ENCODE results near the gene CYB5B. TPM values are rescaled to one million over a fixed set of nuclear protein-coding genes. Genes with fewer than 3 reads are reported as not detected.

CYB5B gene
- polyA plus RNA-seq, 3 donors = 32.3 to 90.4 (median 84.9) TPM

- intact Hi-C loops (cut with micrococcal nuclease) = loop anchor here in 1 of 2 donors (5.0 kb wide), 1 partner anchor 43 kb away; no protein-coding TSS in a partner anchor
- Histone ChIP-seq H4K20me1 (ENCODE audit: insufficient read depth, low read length) (no peaks in the 10 kb centered on the region), H3K9ac (ENCODE audit: insufficient read depth, low read length, poor library complexity, severe bottlenecking) (no peak overlapping the region), H3K4me1 (ENCODE audit: control insufficient read depth in 1 of 2, insufficient read depth in 2 of 2, low read length in 2 of 2) (peaks cover 6 to 9% of the 10 kb centered on the region in 2 donors), H3K79me2 (ENCODE audit: insufficient read depth, low read length) (no peaks in the 10 kb centered on the region), H3K36me3 (replicated peaks in 1 of 2; ENCODE audit: control insufficient read depth in 1 of 2, insufficient read depth in 2 of 2, low read length in 2 of 2) (no peaks in the 10 kb centered on the region), H3K9me3 (replicated peaks in 1 of 2; ENCODE audit: control insufficient read depth in 1 of 2, insufficient read depth in 1 of 2, low read length in 2 of 2) (no peaks in the 10 kb centered on the region), H3K4me2 (replicated peaks; ENCODE audit: extremely low read depth, low read length, poor library complexity, severe bottlenecking) (no peak overlapping the region), H3K27ac (ENCODE audit: low read depth in 1 of 2, low read length in 2 of 2) (no peak overlapping the region), H2AFZ (ENCODE audit: insufficient read depth, low read depth, low read length, poor library complexity, severe bottlenecking) (no peak overlapping the region), H3K4me3 (replicated peaks in 1 of 3; ENCODE audit: low read depth in 2 of 3, low read length in 3 of 3) (no peak overlapping the region), H3K27me3 (ENCODE audit: control insufficient read depth in 2 of 2, insufficient read depth in 2 of 2, low read length in 2 of 2) (peaks cover 6 to 50% of the 10 kb centered on the region in 2 donors)
- Mint-ChIP-seq H3K36me3 (no peaks in the 10 kb centered on the region), H3K27ac (no peak overlapping the region), H3K4me1 (peaks cover 9% of the 10 kb centered on the region), H3K4me3 (peak overlapping the region in 1 of 2 donors; percentile 67), H3K9me3 (peaks cover 0 to 4% (median 0%) of the 10 kb centered on the region in 7 donors), H3K27me3 (ENCODE audit: low read depth in 3 of 3) (peaks cover 61 to 82% (median 64%) of the 10 kb centered on the region in 3 donors)
- 98% methylated on average over 9 of the region's 11 CpGs for WGBS (ENCODE audit: insufficient coverage)
- no peak for TF ChIP-seq CTCF (IDR thresholded peaks at IDR 0.05)
- no peak for DNase-seq
Measured at GRCh38 chr16:69499541-69500230, 75.3 kb downstream of the CYB5B start.

- H3K4me3 ChIP-seq (replicated peaks in 1 of 3; ENCODE audit: low read depth in 2 of 3, low read length in 3 of 3) = no peak overlapping the region
- peaks cover 6 to 9% of the 10 kb centered on the region in 2 donors for H3K4me1 ChIP-seq (ENCODE audit: control insufficient read depth in 1 of 2, insufficient read depth in 2 of 2, low read length in 2 of 2)
- Mint-ChIP-seq H3K27ac (no peak overlapping the region), H3K27me3 (ENCODE audit: low read depth in 3 of 3) (peaks cover 61 to 82% (median 61%) of the 10 kb centered on the region in 3 donors), H3K9me3 (peaks cover 0 to 5% (median 0%) of the 10 kb centered on the region in 7 donors), H3K36me3 (no peaks in the 10 kb centered on the region), H3K4me1 (peaks cover 9% of the 10 kb centered on the region), H3K4me3 (no peak overlapping the region)
- no peaks in the 10 kb centered on the region for H4K20me1 ChIP-seq (ENCODE audit: insufficient read depth, low read length)
- WGBS (ENCODE audit: insufficient coverage) = 88% methylated on average over 1 of the region's 4 CpGs
- H2AFZ ChIP-seq (ENCODE audit: insufficient read depth, low read depth, low read length, poor library complexity, severe bottlenecking) = no peak overlapping the region
- intact Hi-C loops (cut with micrococcal nuclease) = loop anchor here in 1 of 2 donors (5.0 kb wide), 1 partner anchor 42 kb away; no protein-coding TSS in a partner anchor
- no peaks in the 10 kb centered on the region for H3K9me3 ChIP-seq (replicated peaks in 1 of 2; ENCODE audit: control insufficient read depth in 1 of 2, insufficient read depth in 1 of 2, low read length in 2 of 2)
- H3K79me2 ChIP-seq (ENCODE audit: insufficient read depth, low read length) = no peaks in the 10 kb centered on the region
- no peak overlapping the region for H3K4me2 ChIP-seq (replicated peaks; ENCODE audit: extremely low read depth, low read length, poor library complexity, severe bottlenecking)
- H3K27me3 ChIP-seq (ENCODE audit: control insufficient read depth in 2 of 2, insufficient read depth in 2 of 2, low read length in 2 of 2) = peaks cover 6 to 54% of the 10 kb centered on the region in 2 donors
- no peak for TF ChIP-seq CTCF (IDR thresholded peaks at IDR 0.05)
- no peak overlapping the region for H3K9ac ChIP-seq (ENCODE audit: insufficient read depth, low read length, poor library complexity, severe bottlenecking)
- no peak for DNase-seq
- no peak overlapping the region for H3K27ac ChIP-seq (ENCODE audit: low read depth in 1 of 2, low read length in 2 of 2)
- H3K36me3 ChIP-seq (replicated peaks in 1 of 2; ENCODE audit: control insufficient read depth in 1 of 2, insufficient read depth in 2 of 2, low read length in 2 of 2) = no peaks in the 10 kb centered on the region
Measured at GRCh38 chr16:69500496-69500895, 76.1 kb downstream of the CYB5B start.
